HTR-8/SVneo (cell line): ENCODE results near the gene OR10H2.
"Not testable (repeated sequence)": the region's sequence is repeated elsewhere in the genome, so short reads cannot be mapped to it uniquely, and the experiment has no call there.

Experiments
- DNase-seq: peaks from one replicate; pipeline ENCODE4 v3.0.0; 2011; ENCODE audit warnings: low spot score, mixed read lengths; ENCODE audit not compliant: insufficient read length
- FAIRE-seq: peaks from 2 replicates; lab custom pipeline; 2011; peaks lifted over from hg19 to GRCh38; lab: Jason Lieb, UNC

The OR10H2 gene

DNA sequence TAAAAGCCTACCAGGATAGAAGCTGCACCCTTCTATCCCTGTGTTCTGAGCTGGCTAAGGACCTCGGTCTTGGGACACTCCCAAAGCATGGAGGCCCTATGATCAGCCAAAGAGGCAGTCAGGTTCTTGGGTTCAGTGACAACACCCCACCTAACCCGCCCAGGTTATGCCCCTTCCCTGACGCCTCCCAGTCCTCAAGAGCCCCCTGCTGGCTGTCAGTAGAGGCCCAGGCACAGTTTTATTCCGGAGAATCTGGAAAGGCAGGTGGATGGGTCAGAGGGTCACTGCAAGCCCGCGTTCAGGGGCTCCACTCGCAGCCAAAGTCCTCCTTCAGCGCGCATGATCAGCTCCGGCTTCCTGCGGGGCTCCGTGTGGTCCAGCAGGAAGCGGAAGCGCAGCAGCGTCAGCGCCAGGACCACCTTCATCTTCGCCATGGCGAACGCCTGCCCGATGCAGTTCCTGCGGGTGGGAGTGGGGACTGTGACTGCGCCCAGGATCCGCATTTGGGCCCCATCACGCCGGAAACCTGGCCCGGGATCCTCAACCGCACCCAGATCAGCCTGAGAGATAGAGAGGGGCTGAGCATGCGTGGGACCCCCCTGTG is 32.2 kb downstream of the OR10H2 start:
- DNase-seq (no peak), FAIRE-seq (no peak)

- FAIRE-seq, result no peak
Measured at GRCh38 chr19:15769586-15769985, 41.8 kb downstream of the OR10H2 start.

DNA sequence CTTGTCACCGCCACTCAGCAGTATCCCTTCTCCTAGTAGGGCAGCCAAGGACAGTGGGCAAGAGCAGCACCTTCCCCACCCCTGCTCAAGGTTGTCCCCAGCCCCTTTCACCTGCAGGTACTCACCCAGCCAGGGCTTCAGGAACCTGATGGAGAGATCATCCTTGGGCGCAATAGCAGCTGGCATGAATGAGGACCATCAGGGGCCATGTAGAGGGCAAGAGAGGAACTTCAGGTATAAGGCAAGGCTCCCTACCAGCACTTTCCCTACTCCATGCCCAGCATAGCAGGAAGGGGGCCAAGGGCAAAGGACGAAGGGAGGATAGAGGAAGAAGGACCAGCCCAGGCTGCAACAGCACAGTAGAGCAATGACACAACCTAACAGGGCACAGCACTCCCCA is 46.3 kb downstream of the OR10H2 start:
- not testable (repeated sequence) for DNase-seq, FAIRE-seq

More at GRCh38 chr19:15769586-15769985, 41.8 kb downstream of the OR10H2 start:
- no peak for DNase-seq

DNA sequence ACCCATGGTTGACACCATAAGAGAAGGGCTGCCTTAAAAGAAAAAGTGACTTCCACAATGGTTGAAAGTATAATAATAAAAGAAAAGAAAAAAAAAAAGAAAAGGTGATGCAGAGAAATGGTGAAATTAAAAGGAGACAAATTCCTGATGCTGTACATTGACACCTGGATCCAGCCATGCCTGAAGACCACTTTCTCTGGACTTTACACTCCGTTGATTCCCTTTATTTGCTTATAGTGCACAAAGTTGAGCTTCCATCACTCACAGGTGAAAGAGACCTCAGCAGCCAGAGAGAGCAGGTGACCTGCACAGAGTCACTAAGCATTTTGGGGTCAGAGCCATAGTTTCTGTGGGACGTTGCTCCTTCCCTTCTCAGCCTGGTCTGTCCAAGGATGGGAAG is 47.4 kb downstream of the OR10H2 start:
- no peak for FAIRE-seq
- DNase-seq, result no peak

GRCh38 chr19:15776264-15776663 is 48.4 kb downstream of the OR10H2 start:
- FAIRE-seq, result no peak
- DNase-seq, result no peak

DNA sequence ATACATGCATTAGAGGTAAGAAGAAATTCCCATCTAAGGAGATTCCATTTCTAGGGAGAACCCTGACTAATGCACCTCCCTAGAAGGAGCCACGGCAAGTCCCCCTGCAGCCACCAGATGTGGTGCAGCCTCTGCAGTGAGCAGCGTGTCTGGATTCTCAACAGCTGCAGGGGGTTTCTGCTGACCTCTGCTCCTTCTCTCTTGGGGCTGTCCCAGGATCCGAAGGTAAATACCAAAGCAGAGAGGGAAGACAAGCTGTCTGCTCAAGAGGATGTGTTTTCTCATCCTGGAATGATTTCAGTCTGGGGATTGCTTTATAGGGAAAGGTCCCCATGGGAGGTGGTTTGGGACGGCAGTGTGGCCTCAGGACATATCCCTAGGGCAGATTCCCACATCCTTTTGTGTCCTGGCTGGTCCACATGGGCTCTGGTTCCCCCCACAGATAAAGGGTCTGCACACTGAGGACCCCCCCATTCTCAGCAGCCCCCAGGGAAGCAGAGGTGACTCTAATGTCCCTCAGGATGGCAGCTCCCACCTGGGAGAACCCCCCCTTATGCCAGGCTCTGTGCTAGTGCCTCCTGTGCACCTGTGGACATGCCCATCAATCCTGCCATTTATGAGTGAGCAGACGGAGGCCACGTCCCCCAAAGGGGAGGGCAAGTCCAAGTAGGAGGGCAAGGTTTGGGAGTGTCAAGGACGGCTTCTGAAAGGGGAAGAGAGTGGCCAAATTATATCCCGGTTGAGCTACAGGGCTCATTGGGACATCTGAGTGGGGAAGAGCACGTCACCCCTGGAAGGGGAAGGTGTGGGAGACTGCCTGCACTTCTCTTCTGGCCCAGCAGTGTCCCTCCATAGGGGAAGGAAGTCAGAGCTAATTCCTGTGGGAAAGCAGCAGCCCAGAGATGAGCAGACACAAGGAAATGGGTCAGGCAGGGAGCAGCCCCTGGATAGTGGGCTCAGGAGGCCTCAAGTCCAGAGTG is 49.5 kb downstream of the OR10H2 start:
- no peak for FAIRE-seq
- no peak for DNase-seq
